ENCODE data around the gene PBX3.
A peak's percentile ranks its signal among the peaks of the same experiment; 100 is the strongest.

PBX3 gene

DNA sequence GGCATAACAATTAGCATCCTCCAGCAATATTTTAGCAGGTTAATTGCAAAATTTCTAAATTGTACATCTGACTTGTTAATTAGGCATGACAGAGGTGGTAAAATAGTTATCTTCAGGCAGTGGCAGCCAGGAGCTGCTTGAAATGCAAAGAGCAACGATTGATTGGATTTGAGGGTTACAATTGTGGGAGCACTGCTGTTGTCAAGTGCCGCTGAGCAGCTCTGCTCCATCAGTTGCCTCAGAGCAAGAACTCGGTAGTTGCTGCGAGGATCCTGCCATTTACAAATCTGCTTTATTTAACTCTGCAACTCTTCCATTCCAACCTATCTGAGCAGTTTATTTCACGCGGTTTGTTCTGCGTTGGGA is 12.6 kb downstream of the PBX3 start:
- H3K27me3 ChIP-seq (ENCODE audit: insufficient read depth, low read length, poor library complexity, severe bottlenecking) = no peaks in the 10 kb centered on the region
- H3F3A ChIP-seq (ENCODE audit: low read depth) = no peaks in the 10 kb centered on the region
- peak overlapping the region; percentile 84 for H3K4me2 ChIP-seq (ENCODE audit: low read depth, low read length, poor library complexity, severe bottlenecking)
- H2AFZ ChIP-seq (ENCODE audit: low read length) = no peak overlapping the region
- no peaks in the 10 kb centered on the region for H3K9me3 ChIP-seq (ENCODE audit: insufficient read depth, low read depth, low read length)
- no peaks in the 10 kb centered on the region for H3K9me2 ChIP-seq (replicated peaks; ENCODE audit: low read depth, low read length)
- H3K79me2 ChIP-seq (ENCODE audit: insufficient read depth, low read length) = peaks cover 100% of the 10 kb centered on the region
- peaks cover 58% of the 10 kb centered on the region for H4K20me1 ChIP-seq (ENCODE audit: insufficient read depth, low read length, poor library complexity, severe bottlenecking)
- peak overlapping the region; percentile 79 for H3K4me3 ChIP-seq (ENCODE audit: low read length, poor library complexity, severe bottlenecking)
- TF ChIP-seq EZH2phosphoT487 (IDR thresholded peaks at IDR 0.05; ENCODE audit: borderline replicate concordance) = no peak
- TF ChIP-seq, protein P1, sequence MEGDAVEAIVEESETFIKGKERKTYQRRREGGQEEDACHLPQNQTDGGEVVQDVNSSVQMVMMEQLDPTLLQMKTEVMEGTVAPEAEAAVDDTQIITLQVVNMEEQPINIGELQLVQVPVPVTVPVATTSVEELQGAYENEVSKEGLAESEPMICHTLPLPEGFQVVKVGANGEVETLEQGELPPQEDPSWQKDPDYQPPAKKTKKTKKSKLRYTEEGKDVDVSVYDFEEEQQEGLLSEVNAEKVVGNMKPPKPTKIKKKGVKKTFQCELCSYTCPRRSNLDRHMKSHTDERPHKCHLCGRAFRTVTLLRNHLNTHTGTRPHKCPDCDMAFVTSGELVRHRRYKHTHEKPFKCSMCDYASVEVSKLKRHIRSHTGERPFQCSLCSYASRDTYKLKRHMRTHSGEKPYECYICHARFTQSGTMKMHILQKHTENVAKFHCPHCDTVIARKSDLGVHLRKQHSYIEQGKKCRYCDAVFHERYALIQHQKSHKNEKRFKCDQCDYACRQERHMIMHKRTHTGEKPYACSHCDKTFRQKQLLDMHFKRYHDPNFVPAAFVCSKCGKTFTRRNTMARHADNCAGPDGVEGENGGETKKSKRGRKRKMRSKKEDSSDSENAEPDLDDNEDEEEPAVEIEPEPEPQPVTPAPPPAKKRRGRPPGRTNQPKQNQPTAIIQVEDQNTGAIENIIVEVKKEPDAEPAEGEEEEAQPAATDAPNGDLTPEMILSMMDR (conservative IDR thresholded peaks at IDR 0.05; ENCODE audit: low read length) = no peak
- 0 out of 2 replicates have a peak, but pooled peaks cover 4% of the 10 kb centered on the region for H3K36me3 ChIP-seq (ENCODE audit: insufficient read depth, low read length)
- H3K4me1 ChIP-seq (ENCODE audit: insufficient read depth, low read length, poor library complexity, severe bottlenecking) = peaks cover 93% of the 10 kb centered on the region
- peak overlapping the region; percentile 40 for H3K9ac ChIP-seq (ENCODE audit: low read depth, low read length, poor library complexity, severe bottlenecking)

DNA sequence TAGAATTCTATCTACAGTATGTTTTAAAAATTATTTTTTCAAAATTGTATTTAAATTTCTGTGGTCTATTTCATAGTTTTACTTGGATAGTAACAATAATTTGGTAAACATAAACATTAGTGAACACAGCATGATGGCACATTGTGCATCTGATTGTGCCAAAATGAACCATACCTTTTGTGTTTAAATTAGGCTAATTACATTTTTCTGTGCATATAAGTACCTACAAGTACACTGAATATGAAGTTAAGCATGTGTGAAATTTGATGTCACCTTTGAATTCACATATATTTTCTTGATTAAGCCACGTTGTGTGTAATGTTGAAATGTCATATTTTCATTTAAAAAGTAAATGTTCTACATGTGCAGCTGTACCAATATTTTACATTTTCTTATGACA is 13.4 kb downstream of the PBX3 start:
- Histone ChIP-seq H4K20me1 (ENCODE audit: insufficient read depth, low read length, poor library complexity, severe bottlenecking) (peaks cover 51% of the 10 kb centered on the region), H3K4me3 (ENCODE audit: low read length, poor library complexity, severe bottlenecking) (peak overlapping the region; percentile 79), H3F3A (ENCODE audit: low read depth) (no peaks in the 10 kb centered on the region), H3K27me3 (ENCODE audit: insufficient read depth, low read length, poor library complexity, severe bottlenecking) (no peaks in the 10 kb centered on the region), H3K4me1 (ENCODE audit: insufficient read depth, low read length, poor library complexity, severe bottlenecking) (peaks cover 86% of the 10 kb centered on the region), H3K9me2 (replicated peaks; ENCODE audit: low read depth, low read length) (no peaks in the 10 kb centered on the region), H2AFZ (ENCODE audit: low read length) (no peak overlapping the region), H3K79me2 (ENCODE audit: insufficient read depth, low read length) (peaks cover 99% of the 10 kb centered on the region), H3K4me2 (ENCODE audit: low read depth, low read length, poor library complexity, severe bottlenecking) (peak overlapping the region; percentile 84), H3K36me3 (ENCODE audit: insufficient read depth, low read length) (0 out of 2 replicates have a peak, but pooled peaks cover 4% of the 10 kb centered on the region), H3K9ac (ENCODE audit: low read depth, low read length, poor library complexity, severe bottlenecking) (peak overlapping the region; percentile 40), H3K9me3 (ENCODE audit: insufficient read depth, low read depth, low read length) (no peaks in the 10 kb centered on the region)
- TF ChIP-seq, protein P1 (conservative IDR thresholded peaks at IDR 0.05; ENCODE audit: low read length) = no peak
- TF ChIP-seq EZH2phosphoT487 (IDR thresholded peaks at IDR 0.05; ENCODE audit: borderline replicate concordance) = no peak

DNA sequence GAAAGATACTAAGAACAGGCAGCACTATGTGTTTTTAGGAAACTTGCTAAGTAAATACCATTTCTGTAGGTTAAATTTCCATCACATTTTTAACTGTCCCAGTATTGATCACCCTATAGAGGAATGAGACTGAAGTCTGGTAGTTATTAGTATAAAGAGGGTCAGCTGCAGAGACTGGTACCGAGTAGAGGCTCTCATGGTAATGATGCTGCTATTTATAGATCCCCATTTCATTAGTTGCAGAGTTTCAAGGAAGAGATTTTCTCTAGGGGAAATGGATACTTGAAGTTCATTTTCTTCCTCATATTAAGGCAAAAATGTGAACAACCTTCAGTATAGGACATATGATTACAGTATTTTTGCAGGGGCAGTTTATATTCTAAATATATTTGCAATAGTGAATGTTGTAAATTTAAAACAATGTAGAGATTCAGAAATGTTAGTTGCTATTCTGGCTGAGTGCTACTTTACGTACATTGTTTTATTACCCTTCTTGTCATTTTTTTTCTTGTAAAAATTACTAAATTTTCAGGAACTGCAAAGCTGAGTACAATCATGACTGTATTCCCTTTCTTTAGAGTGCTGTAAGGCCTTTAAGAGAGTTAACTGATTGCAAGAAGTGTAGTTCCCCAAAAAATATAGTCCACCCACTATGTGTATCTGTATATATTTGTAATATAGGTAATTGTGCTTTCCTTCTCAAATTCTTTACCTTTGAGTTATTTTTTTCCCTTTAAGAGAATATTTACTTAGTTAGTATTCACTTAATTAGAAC is 14.7 kb downstream of the PBX3 start:
- Histone ChIP-seq H3K9ac (ENCODE audit: low read depth, low read length, poor library complexity, severe bottlenecking) (no peak overlapping the region), H4K20me1 (ENCODE audit: insufficient read depth, low read length, poor library complexity, severe bottlenecking) (peaks cover 48% of the 10 kb centered on the region), H3K9me2 (replicated peaks; ENCODE audit: low read depth, low read length) (no peaks in the 10 kb centered on the region), H2AFZ (ENCODE audit: low read length) (no peak overlapping the region), H3K36me3 (ENCODE audit: insufficient read depth, low read length) (no peaks in the 10 kb centered on the region), H3K27me3 (ENCODE audit: insufficient read depth, low read length, poor library complexity, severe bottlenecking) (no peaks in the 10 kb centered on the region), H3K79me2 (ENCODE audit: insufficient read depth, low read length) (peaks cover 97% of the 10 kb centered on the region), H3K4me3 (ENCODE audit: low read length, poor library complexity, severe bottlenecking) (no peak overlapping the region), H3F3A (ENCODE audit: low read depth) (no peaks in the 10 kb centered on the region), H3K4me2 (ENCODE audit: low read depth, low read length, poor library complexity, severe bottlenecking) (peak overlapping the region; percentile 84), H3K9me3 (ENCODE audit: insufficient read depth, low read depth, low read length) (no peaks in the 10 kb centered on the region), H3K4me1 (ENCODE audit: insufficient read depth, low read length, poor library complexity, severe bottlenecking) (peaks cover 74% of the 10 kb centered on the region)
- TF ChIP-seq EZH2phosphoT487 (IDR thresholded peaks at IDR 0.05; ENCODE audit: borderline replicate concordance) = no peak
- TF ChIP-seq, protein P1 (conservative IDR thresholded peaks at IDR 0.05; ENCODE audit: low read length) = no peak
